Central memory CD8-positive, alpha-beta T cell (primary cell): ENCODE data around the gene SHE.

Source experiments
- ATAC-seq: fragments of 150-1000 bp; cut with Tn5 transposase; replicated peaks from 2 replicates; pipeline ENCODE4 v1.10.0; 2022; ENCODE audit warnings: mild to moderate bottlenecking, moderate FRiP score, moderate number of reproducible peaks; ENCODE audit not compliant: poor library complexity, severe bottlenecking; ENCODE audit errors: extremely low read depth
- DNase-seq, 2 donors: peaks; one replicate each; pipeline ENCODE4 v3.0.0; 2021; ENCODE audit warnings: low spot score in 2 of 2
- H3K27ac Mint-ChIP-seq: one replicate; pipeline ENCODE4 v1.8.0; 2022; ENCODE audit warnings: low read depth, mild to moderate bottlenecking, moderate library complexity, mixed read lengths
- H3K27me3 Mint-ChIP-seq: one replicate; pipeline ENCODE4 v1.8.0; 2022; ENCODE audit warnings: mixed read lengths
- H3K36me3 Mint-ChIP-seq: one replicate; pipeline ENCODE4 v1.8.0; 2022; ENCODE audit warnings: mild to moderate bottlenecking, moderate library complexity, mixed read lengths; ENCODE audit not compliant: insufficient read depth
- H3K4me1 Mint-ChIP-seq: one replicate; pipeline ENCODE4 v1.8.0; 2022; ENCODE audit warnings: mixed read lengths
- H3K4me3 Mint-ChIP-seq: one replicate; pipeline ENCODE4 v1.8.0; 2022; ENCODE audit warnings: mild to moderate bottlenecking, moderate library complexity, mixed read lengths
- H3K9me3 Mint-ChIP-seq: one replicate; pipeline ENCODE4 v1.8.0; 2022; ENCODE audit warnings: mixed read lengths

The SHE gene

DNA sequence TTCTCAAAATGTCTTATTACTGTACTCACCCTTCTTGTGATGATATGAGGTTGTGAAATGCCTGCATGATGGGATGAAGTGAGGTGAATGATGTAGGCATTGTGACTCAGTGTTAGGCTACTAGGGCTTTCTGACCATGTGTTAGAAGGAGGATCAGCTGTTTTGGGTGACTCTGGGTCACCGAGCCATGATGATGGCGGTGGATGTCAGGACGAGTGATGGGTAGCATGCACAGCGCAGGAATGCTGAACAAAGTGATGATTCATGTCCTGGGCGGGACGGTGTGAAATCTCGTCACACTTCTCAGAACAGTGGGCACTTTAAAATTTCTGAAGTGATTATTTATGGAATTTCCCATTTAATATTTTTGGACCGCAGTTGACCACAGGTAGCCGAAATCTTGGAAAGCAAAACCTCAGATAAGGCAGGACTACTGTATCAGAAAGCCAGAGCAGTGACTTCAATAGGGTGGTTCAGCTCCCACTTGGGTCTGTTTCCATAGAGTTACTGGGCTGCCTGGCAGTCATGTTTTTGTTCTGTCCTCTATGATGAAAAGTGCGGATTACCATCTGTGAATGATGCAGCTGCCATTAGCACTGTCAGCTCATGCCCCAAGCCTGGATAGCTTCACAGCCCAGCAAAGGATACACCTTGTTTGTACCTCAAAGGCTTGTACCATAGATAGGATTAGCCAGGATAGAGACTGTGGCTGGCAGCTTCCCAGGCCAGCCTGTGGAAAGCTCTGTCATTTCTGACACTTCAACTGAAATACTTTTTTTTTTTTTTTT, 70.4 kb downstream of the SHE start:
- Mint-ChIP-seq H3K36me3 (peaks cover 6% of the 10 kb centered on the region), H3K27me3 (no peaks in the 10 kb centered on the region), H3K9me3 (no peaks in the 10 kb centered on the region), H3K4me1 (peaks cover 14% of the 10 kb centered on the region), H3K4me3 (peak overlapping the region; percentile 21), H3K27ac (peak overlapping the region; percentile 30)
- DNase-seq (no peak), ATAC-seq (peak; percentile 87)

DNA sequence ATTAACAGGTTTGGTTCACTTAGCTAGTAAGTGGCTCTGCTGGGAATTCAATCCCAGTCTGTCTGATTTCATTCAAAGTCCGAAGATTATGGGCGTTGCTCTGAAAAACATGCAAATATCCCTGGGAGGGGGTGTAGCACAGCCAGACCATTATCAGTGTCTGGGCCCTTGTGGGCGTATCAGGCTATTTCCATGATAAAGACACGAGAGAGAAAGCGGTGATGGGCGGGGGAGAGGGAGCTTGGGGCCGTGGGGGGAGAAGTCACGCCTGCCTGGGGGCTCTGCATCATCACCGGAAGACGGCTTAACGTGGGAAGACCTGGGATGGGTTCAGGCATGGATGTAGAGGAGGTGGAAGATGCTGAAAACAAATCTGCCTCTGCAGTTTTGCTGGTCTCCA, 71.3 kb downstream of the SHE start:
- Mint-ChIP-seq H3K27me3 (no peaks in the 10 kb centered on the region), H3K4me1 (peaks cover 18% of the 10 kb centered on the region), H3K4me3 (no peak overlapping the region), H3K27ac (peak overlapping the region; percentile 30), H3K9me3 (no peaks in the 10 kb centered on the region), H3K36me3 (peaks cover 6% of the 10 kb centered on the region)
- no peak for ATAC-seq
- DNase-seq: no peak

DNA sequence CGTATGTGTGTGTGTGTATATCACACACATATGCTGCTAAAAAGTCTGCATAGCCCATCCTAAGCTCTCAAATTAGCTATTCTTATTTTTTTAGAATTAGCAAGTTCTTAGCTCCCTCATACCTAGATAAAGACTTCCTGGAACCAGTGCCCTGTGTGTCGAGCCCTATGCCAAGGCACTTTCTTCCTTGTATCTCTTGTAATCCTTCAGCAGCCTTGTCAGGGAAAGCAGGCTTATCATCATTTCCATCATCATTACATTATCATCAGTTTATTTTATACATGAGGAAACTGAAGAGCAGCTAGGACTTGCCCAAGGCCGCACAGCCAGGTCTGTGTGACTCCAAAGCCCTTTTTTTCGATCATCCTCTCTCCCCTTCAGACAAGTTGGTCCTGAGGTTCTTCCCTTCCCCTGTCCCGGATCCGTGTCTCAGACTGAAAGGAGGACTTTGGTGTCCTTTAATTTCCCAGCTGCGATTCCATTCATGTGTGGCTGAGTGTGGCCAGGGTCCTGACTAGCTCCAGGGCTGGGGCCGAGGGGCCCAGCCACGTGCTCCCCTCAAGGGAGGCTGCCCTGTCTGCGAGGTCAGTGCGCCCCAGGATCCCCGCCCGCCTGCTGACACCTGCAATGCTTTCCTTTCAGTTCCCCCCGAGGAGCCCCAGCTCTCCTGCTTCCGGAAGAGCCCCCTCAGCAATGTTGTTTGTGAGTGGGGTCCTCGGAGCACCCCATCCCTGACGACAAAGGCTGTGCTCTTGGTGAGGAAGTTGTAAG, 72.2 kb downstream of the SHE start:
- H3K27ac Mint-ChIP-seq: no peak overlapping the region

More for the DNA sequence above, 72.2 kb downstream of the SHE start:
- Mint-ChIP-seq H3K36me3 (peaks cover 6% of the 10 kb centered on the region), H3K27me3 (no peaks in the 10 kb centered on the region), H3K4me3 (no peak overlapping the region), H3K9me3 (no peaks in the 10 kb centered on the region), H3K4me1 (peaks cover 19% of the 10 kb centered on the region)
- DNase-seq (no peak), ATAC-seq (no peak)
